ENCODE data around the gene ATXN10.

Gene ATXN10

GRCh38 chr22:45722006-45722405 lies 50.4 kb downstream of the ATXN10 start:
- DNase-seq (ENCODE audit: low read depth) = no peak
- TF ChIP-seq, protein P1, sequence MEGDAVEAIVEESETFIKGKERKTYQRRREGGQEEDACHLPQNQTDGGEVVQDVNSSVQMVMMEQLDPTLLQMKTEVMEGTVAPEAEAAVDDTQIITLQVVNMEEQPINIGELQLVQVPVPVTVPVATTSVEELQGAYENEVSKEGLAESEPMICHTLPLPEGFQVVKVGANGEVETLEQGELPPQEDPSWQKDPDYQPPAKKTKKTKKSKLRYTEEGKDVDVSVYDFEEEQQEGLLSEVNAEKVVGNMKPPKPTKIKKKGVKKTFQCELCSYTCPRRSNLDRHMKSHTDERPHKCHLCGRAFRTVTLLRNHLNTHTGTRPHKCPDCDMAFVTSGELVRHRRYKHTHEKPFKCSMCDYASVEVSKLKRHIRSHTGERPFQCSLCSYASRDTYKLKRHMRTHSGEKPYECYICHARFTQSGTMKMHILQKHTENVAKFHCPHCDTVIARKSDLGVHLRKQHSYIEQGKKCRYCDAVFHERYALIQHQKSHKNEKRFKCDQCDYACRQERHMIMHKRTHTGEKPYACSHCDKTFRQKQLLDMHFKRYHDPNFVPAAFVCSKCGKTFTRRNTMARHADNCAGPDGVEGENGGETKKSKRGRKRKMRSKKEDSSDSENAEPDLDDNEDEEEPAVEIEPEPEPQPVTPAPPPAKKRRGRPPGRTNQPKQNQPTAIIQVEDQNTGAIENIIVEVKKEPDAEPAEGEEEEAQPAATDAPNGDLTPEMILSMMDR (IDR thresholded peaks at IDR 0.05; ENCODE audit: insufficient read depth, low read depth, low read length, missing control alignments) = no peak
- no peak overlapping the region for H3K4me3 ChIP-seq (ENCODE audit: low read depth, low read length)

DNA sequence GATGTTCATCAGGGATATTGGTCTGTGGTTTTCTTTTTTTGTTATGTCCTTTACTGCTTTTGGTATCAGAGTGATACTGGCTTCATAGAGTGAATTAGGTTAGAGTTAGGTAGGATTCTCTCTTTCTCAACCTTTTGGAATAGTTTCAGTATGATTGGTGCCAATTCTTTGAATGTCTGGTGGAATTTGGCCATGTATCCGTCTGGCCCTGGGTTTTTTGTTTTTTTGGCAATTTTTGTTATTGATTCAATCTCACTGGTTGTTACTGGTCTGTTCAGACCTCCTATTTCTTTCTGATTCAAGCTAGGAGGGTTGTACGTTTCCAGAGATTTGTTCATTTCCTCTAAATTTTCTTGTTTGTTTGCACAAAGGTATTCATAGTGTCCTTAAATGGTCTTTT lies 54.4 kb downstream of the ATXN10 start:
- no peak overlapping the region for H3K4me3 ChIP-seq (ENCODE audit: low read depth, low read length)
- TF ChIP-seq, protein P1 (IDR thresholded peaks at IDR 0.05; ENCODE audit: insufficient read depth, low read depth, low read length, missing control alignments) = no peak
- no peak for DNase-seq (ENCODE audit: low read depth)

- no peak overlapping the region for H3K4me3 ChIP-seq (ENCODE audit: low read depth, low read length)
- TF ChIP-seq, protein P1 (IDR thresholded peaks at IDR 0.05; ENCODE audit: insufficient read depth, low read depth, low read length, missing control alignments) = no peak
- no peak for DNase-seq (ENCODE audit: low read depth)
These were observed 59.6 kb downstream of the ATXN10 start for GRCh38 chr22:45731041-45731797.

DNA sequence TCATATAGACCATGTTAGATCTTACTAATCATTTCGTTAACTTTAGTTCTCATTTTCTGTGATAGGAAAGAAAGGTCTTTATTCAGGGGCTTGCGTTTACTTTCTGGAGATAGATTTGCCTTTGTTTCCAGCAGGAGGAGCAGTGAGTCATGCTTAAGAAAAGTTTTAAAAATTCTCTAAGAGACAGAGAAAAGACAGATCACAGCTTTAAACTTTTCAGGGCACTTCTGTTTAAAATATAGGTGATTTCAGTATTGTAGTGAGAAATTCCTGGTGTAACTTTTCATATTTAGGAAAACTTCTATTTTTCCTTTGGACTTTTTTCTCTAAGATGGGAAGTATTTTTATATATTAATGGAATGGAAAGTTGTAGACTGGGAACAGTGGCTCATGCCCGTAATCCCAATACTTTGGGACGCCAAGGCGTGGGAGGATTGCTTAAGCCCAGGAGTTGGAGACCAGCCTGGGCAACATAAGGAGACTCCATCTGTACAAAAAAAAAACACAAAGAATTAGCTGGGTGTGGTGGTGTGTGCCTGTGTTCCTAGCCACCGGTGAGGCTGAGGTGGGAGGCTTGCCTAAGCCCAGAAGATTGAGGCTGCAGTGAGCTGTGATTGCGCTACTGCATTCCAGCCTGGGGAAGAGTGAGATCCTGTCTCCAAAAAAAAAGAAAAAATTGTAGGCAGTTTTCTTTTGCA lies 60.3 kb downstream of the ATXN10 start:
- TF ChIP-seq, protein P1 (IDR thresholded peaks at IDR 0.05; ENCODE audit: insufficient read depth, low read depth, low read length, missing control alignments) = peak; percentile 16
- DNase-seq (ENCODE audit: low read depth) = peak; percentile 7
- no peak overlapping the region for H3K4me3 ChIP-seq (ENCODE audit: low read depth, low read length)

- TF ChIP-seq, protein P1 (IDR thresholded peaks at IDR 0.05; ENCODE audit: insufficient read depth, low read depth, low read length, missing control alignments) = no peak
These were observed 63.6 kb downstream of the ATXN10 start for GRCh38 chr22:45735273-45735672.

DNA sequence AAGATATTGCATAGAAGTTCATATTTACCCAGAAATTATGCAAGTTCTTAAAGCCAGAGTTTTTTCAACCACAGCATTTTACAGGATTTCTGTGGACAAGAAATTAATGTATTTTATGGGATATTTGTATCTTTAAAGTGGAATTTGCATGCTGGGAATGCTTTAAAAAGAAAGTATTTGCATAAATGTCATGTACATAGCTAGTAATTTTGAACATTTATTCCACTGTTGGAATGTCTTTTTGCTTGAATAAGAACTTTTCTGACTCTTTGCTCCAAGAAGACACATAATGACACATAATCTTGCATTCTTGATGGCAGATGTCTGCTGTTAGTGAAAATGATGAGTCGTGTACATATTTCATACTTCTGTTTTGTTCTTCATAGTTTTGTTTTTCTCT lies 66.6 kb downstream of the ATXN10 start:
- TF ChIP-seq, protein P1 (IDR thresholded peaks at IDR 0.05; ENCODE audit: insufficient read depth, low read depth, low read length, missing control alignments) = no peak
- no peak for DNase-seq (ENCODE audit: low read depth)
- no peak overlapping the region for H3K4me3 ChIP-seq (ENCODE audit: low read depth, low read length)

More at GRCh38 chr22:45735273-45735672, 63.6 kb downstream of the ATXN10 start:
- no peak for DNase-seq (ENCODE audit: low read depth)
- no peak overlapping the region for H3K4me3 ChIP-seq (ENCODE audit: low read depth, low read length)

Measured in GM12865 (cell line).